Vagina (tissue), 2 donors: Measurements from ENCODE around the gene ARHGAP11A.

Experiments used
- CTCF ChIP-seq, 3 experiments: fragments of 450-650 bp in 2 of 3; fragments of 200-600 bp in 1 of 3; sonication (generic) in 1 of 3; IDR thresholded peaks; one replicate each; pipeline ENCODE4 v1.5.1; 2017 to 2019; ENCODE audit warnings: antibody characterized with exemption in 3 of 3, mild to moderate bottlenecking in 2 of 3, moderate library complexity in 2 of 3
- POLR2A ChIP-seq, 2 donors: fragments of 450-650 bp; IDR thresholded peaks; one replicate each; pipeline ENCODE4 v1.6.1; 2017; ENCODE audit warnings: antibody characterized with exemption in 2 of 2, mild to moderate bottlenecking in 2 of 2, moderate library complexity in 2 of 2
- POLR2AphosphoS5 ChIP-seq, 2 donors: sonication (generic); formaldehyde crosslinking; IDR thresholded peaks; one replicate each; pipeline ENCODE4 v1.9.0; 2017; ENCODE audit warnings: antibody characterized with exemption in 2 of 2, mild to moderate bottlenecking in 2 of 2, low read depth in 1 of 2; ENCODE audit not compliant: insufficient read depth in 1 of 2

- no peak for TF ChIP-seq CTCF (IDR thresholded peaks at IDR 0.05)
- TF ChIP-seq POLR2A (IDR thresholded peaks at IDR 0.05), result no peak
- no peak for TF ChIP-seq POLR2AphosphoS5 (IDR thresholded peaks at IDR 0.05; ENCODE audit: insufficient read depth in 1 of 2, low read depth in 1 of 2)
These were observed 70.3 kb downstream of the ARHGAP11A start for GRCh38 chr15:32685576-32685975.
